Nephron progenitor cell (in vitro differentiated cells): ENCODE results near the gene ARHGAP31.
"Not testable (repeated sequence)": the region's sequence is repeated elsewhere in the genome, so short reads cannot be mapped to it uniquely, and the experiment has no call there.

Source experiments
- DNase-seq: peaks from one replicate; pipeline ENCODE4 v3.0.0; 2021
- H3K27ac Mint-ChIP-seq: 2 replicates; pipeline ENCODE4 v1.8.0; 2021; ENCODE audit warnings: mild to moderate bottlenecking, moderate library complexity, mixed read lengths
- H3K27me3 Mint-ChIP-seq: 2 replicates; pipeline ENCODE4 v1.8.0; 2021; ENCODE audit warnings: mild to moderate bottlenecking, low read depth, mixed read lengths; ENCODE audit not compliant: poor library complexity
- H3K36me3 Mint-ChIP-seq: 2 replicates; pipeline ENCODE4 v1.8.0; 2021; ENCODE audit warnings: low read depth, mixed read lengths
- H3K4me1 Mint-ChIP-seq: 2 replicates; pipeline ENCODE4 v1.8.0; 2021; ENCODE audit warnings: mixed read lengths
- H3K4me3 Mint-ChIP-seq: 2 replicates; pipeline ENCODE4 v1.8.0; 2021; ENCODE audit warnings: mild to moderate bottlenecking, moderate library complexity, mixed read lengths
- H3K9me3 Mint-ChIP-seq: 2 replicates; pipeline ENCODE4 v1.8.0; 2021; ENCODE audit warnings: mild to moderate bottlenecking, moderate library complexity, mixed read lengths
- CTCF ChIP-seq: fragments of 200-600 bp; sonication (generic); IDR thresholded peaks from 2 replicates; pipeline ENCODE4 v1.5.0; 2021; ENCODE audit warnings: antibody characterized with exemption

ARHGAP31 gene

GRCh38 chr3:119318876-119319275 lies 24.7 kb downstream of the ARHGAP31 start:
- H3K4me1 Mint-ChIP-seq = peaks cover 20% of the 10 kb centered on the region
- no peak for TF ChIP-seq CTCF
- H3K4me3 Mint-ChIP-seq = no peak overlapping the region
- peaks cover 12% of the 10 kb centered on the region for H3K27me3 Mint-ChIP-seq
- H3K9me3 Mint-ChIP-seq = peaks cover 7% of the 10 kb centered on the region
- no peak for DNase-seq
- H3K27ac Mint-ChIP-seq = no peak overlapping the region
- peaks cover 6% of the 10 kb centered on the region for H3K36me3 Mint-ChIP-seq

GRCh38 chr3:119319311-119319710 lies 25.1 kb downstream of the ARHGAP31 start:
- peaks cover 24% of the 10 kb centered on the region for H3K4me1 Mint-ChIP-seq
- peaks cover 7% of the 10 kb centered on the region for H3K9me3 Mint-ChIP-seq
- H3K36me3 Mint-ChIP-seq = peaks cover 1% of the 10 kb centered on the region
- H3K27me3 Mint-ChIP-seq = peaks cover 16% of the 10 kb centered on the region
- no peak overlapping the region for H3K27ac Mint-ChIP-seq
- DNase-seq = no peak
- no peak overlapping the region for H3K4me3 Mint-ChIP-seq
- TF ChIP-seq CTCF = no peak

DNA sequence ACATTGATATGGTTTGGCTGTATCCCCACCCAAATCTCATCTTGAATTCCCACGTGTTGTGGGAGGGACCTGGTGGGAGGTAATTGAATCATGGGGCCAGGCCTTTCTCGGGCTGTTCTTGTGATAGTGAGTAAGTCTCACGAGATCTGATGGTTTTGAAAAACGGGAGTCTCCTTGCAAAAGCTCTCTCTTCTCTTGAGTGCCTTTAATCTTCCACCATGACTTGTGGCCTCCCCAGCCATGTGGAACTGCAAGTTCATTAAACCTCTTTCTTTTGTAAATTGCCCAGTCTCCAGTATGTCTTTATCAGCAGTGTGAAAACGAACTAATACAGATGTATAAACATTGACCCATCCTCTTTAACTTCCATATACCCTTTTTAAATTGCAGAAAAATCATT lies 26.6 kb downstream of the ARHGAP31 start:
- Mint-ChIP-seq H3K27me3 (peaks cover 20% of the 10 kb centered on the region), H3K4me3 (peak overlapping the region; percentile 30), H3K4me1 (peaks cover 25% of the 10 kb centered on the region)
- not testable (repeated sequence) for H3K36me3 Mint-ChIP-seq, H3K9me3 Mint-ChIP-seq, H3K27ac Mint-ChIP-seq, DNase-seq

DNA sequence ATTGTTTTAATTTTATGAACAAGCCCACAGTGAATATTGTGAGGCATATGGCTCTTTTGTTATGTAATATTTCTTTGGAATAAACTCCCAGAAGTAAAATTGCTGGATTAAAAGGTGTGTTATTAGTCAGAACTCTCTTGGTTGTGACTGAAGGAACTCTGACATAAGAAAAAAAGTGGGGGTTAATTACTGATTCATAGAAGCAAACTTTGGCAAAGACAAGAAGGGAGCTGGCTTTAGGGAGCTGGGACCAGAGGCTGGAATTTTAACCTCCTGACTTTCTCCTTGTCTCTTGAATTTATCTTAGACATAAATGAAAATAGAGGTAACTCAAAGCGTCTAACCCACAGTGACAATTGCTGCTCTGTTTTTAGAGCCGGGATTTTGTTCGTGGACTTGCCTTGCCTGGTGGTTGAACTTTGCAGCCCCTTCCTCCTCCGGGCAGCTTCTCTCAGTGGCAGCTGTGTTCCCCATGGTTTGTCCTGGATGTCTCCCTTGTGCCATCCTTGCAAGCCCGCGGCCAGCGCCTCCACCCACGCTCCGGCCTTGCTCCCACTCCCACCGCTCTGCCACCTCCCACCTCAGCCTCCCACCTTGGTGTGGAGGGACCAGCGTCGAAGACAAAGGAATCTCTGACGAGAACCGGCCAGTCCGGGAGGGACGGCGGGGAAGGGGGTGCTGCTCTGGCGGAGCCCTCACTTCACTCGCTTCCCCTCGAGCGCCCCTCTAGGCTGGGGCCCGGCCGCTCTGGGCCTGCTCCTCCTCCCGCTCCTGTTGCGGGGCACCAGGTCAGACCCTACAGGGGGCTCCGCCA lies 28.0 kb downstream of the ARHGAP31 start:
- Mint-ChIP-seq H3K9me3 (peaks cover 7% of the 10 kb centered on the region), H3K4me3 (peak overlapping the region; percentile 86), H3K27me3 (peaks cover 20% of the 10 kb centered on the region), H3K36me3 (no peaks in the 10 kb centered on the region), H3K4me1 (peaks cover 25% of the 10 kb centered on the region), H3K27ac (peak overlapping the region; percentile 42)
- DNase-seq = no peak
- TF ChIP-seq CTCF = no peak

DNA sequence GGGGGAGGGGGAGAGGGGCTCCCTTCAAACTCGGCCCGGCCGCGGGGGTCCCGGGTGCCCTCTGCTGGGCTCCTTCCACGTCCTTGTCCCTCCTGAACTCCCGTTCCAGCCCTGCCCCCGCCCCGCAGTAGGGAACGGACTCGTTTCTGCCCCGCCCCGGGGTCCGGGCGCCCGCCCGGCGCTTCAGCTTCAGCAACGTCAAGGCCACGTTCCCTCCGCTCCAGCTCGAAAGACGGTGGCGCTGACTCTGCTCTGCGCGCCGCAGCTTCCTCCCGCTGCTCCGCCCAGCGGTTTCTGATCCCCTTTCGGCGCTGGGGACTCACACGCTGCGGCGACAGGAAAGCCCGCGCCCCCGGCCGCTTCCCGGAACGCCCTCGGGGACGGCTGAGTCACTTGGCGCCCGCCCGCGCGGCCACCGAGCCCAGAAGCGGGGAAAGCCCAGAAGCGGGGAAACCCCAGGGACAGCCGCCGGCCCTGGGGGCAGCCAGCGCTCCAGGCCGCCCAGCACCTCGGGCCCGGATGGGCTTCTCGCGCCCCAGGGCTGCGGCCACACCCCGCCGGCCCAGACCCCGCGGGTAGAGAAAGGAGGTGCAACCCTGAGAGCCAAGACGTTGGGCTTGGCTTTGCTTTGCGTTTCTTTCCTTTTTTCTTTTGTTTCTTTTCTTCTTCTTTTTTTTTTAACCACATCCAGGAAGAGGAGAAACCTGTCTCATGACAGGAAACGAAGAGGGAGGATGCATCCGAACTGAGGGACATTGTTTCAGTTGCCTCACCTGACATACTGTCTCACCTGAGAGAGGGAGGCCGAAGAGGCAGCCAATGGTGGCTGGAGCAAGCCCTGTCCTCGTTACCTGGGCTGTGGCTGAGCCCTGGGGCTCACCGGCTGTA lies 28.9 kb downstream of the ARHGAP31 start:
- DNase-seq = peak; percentile 85
- no peak overlapping the region for H3K27ac Mint-ChIP-seq
- peaks cover 20% of the 10 kb centered on the region for H3K27me3 Mint-ChIP-seq
- peak; percentile 12 for TF ChIP-seq CTCF
- peaks cover 25% of the 10 kb centered on the region for H3K4me1 Mint-ChIP-seq
- H3K36me3 Mint-ChIP-seq = no peaks in the 10 kb centered on the region
- peaks cover 7% of the 10 kb centered on the region for H3K9me3 Mint-ChIP-seq
- peak overlapping the region; percentile 86 for H3K4me3 Mint-ChIP-seq

DNA sequence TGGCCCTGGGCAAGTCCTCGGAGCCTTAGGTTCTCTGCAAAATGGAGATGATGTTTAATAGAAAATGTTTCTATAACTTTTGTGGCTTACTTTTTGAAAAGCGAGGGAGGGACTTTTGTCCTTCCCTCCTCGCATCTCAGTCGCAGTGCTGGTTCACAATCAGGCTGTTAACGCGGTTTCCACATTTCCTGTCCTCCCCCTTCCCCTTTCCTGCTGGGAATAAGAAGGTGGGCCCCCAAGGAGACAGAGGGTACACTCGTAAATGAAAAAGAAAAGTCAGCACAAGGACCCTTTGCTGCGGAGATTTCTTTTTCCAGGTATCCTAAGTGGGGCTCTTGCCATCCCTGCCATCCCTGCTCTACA lies 29.5 kb downstream of the ARHGAP31 start:
- H3K9me3 Mint-ChIP-seq = peaks cover 7% of the 10 kb centered on the region
- DNase-seq = no peak
- H3K36me3 Mint-ChIP-seq = no peaks in the 10 kb centered on the region
- H3K4me1 Mint-ChIP-seq = peaks cover 25% of the 10 kb centered on the region
- H3K27ac Mint-ChIP-seq = no peak overlapping the region
- TF ChIP-seq CTCF = no peak
- peaks cover 20% of the 10 kb centered on the region for H3K27me3 Mint-ChIP-seq
- peak overlapping the region; percentile 86 for H3K4me3 Mint-ChIP-seq
